GM10266 (cell line): ENCODE measurements around the gene KIRREL2.
A peak's percentile ranks its signal among the peaks of the same experiment; 100 is the strongest.

Source experiments
- DNase-seq: peaks from one replicate; pipeline ENCODE4 v3.0.0; 2012; ENCODE audit errors: extremely low spot score
- TF ChIP-seq, protein P1 (sequence below): IDR thresholded peaks from 2 replicates; pipeline ENCODE4 v1.5.1; 2012; ENCODE audit warnings: mild to moderate bottlenecking, low read depth; ENCODE audit not compliant: control insufficient read depth, insufficient read depth; ENCODE audit errors: missing control alignments

The KIRREL2 gene

DNA sequence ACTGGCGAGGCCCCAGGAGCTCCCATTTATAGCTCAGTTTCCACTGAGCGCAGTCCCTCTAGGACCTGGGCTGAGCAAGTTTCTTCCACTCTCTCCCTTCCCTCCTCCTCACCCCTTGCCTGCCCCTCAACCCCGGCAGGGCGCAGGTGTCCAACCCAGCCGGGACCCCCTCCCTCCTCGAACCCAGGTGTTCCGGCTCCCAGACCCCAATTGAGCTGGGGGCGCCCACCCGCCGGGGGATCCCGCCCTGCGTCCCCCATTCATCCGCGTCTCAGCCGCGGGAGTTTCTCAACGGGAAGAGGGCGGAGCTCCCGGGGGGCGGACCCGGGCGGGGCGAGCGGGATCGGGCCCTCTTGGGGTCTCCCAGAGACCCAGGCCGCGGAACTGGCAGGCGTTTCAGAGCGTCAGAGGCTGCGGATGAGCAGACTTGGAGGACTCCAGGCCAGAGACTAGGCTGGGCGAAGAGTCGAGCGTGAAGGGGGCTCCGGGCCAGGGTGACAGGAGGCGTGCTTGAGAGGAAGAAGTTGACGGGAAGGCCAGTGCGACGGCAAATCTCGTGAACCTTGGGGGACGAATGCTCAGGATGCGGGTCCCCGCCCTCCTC, at the start of gene KIRREL2:
Gene KIRREL2, plus strand, starts transcription at position 366 of the 604 bp plus-strand sequence. Its CDS starts 209 bp downstream, at position 575.
- peak; percentile 68 for DNase-seq
- TF ChIP-seq, protein P1, sequence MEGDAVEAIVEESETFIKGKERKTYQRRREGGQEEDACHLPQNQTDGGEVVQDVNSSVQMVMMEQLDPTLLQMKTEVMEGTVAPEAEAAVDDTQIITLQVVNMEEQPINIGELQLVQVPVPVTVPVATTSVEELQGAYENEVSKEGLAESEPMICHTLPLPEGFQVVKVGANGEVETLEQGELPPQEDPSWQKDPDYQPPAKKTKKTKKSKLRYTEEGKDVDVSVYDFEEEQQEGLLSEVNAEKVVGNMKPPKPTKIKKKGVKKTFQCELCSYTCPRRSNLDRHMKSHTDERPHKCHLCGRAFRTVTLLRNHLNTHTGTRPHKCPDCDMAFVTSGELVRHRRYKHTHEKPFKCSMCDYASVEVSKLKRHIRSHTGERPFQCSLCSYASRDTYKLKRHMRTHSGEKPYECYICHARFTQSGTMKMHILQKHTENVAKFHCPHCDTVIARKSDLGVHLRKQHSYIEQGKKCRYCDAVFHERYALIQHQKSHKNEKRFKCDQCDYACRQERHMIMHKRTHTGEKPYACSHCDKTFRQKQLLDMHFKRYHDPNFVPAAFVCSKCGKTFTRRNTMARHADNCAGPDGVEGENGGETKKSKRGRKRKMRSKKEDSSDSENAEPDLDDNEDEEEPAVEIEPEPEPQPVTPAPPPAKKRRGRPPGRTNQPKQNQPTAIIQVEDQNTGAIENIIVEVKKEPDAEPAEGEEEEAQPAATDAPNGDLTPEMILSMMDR = no peak

DNA sequence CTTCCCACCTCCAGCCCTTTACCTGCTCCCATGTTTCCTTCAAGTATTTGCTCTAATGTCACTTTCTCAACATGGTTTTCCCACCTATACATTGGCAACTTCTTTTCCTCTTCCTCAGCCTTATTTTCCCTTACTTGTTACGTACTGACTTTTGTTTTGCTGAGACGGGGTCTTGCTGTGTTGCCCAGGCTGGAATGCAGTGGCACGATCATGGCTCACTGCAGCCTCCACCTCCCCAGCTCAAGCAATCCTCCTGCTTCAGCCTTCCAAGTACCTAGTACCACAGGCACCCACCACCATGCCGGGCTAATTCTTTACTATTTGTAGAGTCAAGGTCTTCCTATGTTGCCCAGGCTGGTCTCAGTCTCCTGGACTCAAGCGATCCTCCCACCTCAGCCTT, 49.1 kb upstream of the KIRREL2 start:
- DNase-seq = no peak
- TF ChIP-seq, protein P1 = no peak

DNA sequence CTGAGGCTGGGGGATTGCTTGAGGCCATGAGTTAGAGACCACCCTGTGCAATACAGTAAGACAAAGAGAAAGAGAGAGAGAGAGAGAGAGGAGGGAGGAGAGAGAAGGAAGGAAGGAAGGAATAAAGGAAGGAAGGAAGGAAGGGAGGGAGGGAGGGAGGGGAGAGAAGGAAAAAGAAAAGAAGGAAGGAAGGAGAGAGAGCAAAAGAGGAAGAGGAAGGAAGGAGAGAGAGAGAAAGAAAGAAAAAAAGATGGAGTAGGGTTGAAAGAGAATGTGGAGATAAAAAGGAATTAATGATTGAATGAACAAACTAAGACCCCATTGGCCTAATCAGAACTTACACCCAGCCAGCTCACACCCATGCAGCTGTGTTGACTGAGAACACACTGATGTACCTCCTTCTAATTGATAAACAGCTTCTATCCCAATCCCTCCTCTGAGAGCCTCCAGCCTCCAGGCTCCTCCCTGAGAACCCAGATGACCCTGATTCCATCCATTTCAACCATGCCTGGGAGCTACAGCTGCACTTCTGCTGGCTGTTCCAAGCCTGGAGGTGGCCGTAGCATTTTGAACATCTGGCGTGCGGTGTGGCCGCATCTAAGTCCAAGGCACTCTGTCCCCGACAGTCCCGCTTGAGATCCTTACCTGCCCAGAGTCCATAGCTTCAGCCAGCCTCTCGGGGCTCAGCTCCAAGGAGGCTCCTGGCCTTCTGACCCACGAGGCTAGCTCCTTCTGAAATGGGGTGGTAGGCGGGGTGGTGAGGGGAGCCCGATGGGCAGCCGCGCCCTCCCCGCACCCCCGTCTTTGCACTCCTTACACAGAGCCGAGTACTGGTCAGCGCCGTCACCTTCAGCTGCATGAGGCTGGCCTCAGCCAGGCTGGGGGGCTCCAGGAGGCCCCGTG, 45.1 kb upstream of the KIRREL2 start:
- DNase-seq = no peak
- TF ChIP-seq, protein P1 = no peak

DNA sequence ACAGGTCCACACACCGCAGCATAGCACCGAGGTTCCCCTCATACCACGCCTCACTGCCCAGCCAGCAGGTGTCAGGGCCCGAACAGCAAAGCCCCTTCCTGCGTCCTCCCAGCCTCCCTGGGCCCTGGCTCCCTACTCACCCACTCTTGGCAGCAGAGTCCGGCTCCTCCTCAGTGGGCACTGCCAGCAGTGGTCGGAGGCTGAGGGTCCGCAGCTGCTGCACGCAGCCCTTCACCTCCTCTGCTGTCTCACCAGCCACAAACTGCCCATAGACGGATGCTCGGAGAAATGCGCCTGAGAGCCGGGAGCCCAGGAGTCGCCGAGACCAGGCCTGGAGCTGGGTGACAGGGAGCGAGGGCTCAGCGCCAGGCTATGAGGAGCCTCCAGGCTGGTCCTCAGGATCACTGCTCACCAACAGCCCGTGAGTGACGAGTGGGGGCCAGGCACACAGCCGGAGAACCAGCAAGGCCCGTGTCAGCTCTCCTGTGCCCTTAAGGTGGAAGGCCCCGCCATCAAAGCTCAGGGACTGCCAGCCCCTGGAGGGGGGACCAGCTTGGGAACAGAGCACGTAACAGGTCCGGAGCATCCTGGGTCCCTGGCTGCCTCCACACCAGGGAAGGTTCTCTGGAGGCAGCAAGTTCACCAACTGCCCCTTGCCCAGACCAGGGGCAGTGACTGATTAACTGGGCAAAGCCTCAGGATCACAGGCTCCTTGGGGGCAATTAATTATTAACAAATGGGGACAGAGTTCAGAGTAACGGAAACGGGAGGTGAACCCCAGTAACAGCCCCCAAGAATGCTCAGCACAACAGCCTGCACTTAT, 44.3 kb upstream of the KIRREL2 start, which contains the start of gene PRODH2:
Gene PRODH2, minus strand, starts transcription at position 626 of the 823 bp plus-strand sequence. Its CDS starts 40 bp downstream, at position 586.
- no peak for DNase-seq
- TF ChIP-seq, protein P1 = no peak

DNA sequence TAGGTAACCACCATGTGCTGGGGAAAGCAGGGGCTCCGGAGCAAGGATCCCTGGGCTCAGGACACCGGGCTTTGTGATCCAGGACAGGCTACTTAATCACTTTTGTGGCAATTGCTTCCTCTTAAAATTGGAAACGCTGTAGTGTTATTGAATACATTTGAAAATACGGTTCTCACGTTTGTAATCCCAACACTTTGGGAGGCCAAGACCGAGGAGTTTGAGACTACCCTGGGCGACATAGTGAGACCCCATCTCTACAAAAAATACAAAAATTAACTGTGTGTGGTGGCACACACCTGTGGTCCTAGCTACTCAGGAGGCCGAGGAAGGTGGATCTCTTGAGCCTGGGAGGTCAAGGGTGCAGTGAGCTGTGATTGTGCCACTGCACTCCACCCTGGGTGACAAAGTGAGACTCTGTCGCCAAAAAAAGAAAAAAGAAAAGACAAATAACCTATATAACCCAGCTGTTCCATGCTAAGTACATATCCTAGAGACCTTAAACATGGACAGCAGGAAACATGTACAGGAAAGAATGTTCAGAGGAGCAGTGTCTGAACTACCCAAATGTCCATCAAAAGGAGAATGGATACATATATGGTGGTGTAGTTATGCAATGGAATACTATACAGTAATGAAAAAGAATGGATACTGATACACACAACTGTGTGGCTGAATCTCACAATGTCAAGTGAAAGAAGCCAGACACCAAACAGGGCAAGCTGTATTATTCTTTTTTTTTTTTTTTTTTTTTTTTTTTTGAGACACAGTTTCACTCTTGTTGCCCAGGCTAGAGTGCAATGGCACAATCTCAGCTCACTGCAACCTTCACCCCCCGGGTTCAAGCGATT, 43.4 kb upstream of the KIRREL2 start:
- no peak for DNase-seq
- TF ChIP-seq, protein P1 = no peak

DNA sequence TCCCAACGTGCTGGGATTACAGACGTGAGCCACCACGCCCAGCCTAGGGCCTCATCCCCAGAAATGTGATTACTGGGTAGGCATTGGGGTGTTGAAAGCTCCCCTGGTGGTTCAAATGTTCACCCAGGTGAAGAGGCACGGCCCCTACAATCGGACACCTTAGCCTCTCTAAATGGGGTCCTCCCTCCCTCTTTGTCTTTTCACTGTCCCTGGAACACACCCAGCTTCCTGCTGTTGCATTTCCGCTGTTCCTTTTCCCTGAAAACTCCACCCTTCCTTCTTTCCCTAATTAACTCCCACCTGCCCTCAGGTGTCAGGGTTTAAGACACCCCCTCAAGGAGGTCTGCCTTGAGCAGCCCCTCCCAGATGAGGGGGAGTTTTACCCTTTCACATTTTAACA, 40.4 kb upstream of the KIRREL2 start:
- no peak for DNase-seq

More for the DNA sequence above, 40.4 kb upstream of the KIRREL2 start:
- TF ChIP-seq, protein P1 = no peak
